SU-DHL-6 (cell line): ENCODE measurements around the gene RCN2.

Experiments used
- H2AFZ ChIP-seq: fragments of 200-600 bp; sonication (generic); 2 replicates; pipeline ENCODE4 v1.6.1; 2014; ENCODE audit warnings: low read depth, mild to moderate bottlenecking, moderate library complexity, mixed read lengths, antibody characterized with exemption, low read length; ENCODE audit not compliant: severe bottlenecking
- H3F3A ChIP-seq: fragments of 200-600 bp; shearing (Covaris generic); 2 replicates; pipeline ENCODE4 v1.6.0; 2016; ENCODE audit warnings: antibody characterized with exemption, mild to moderate bottlenecking; ENCODE audit not compliant: insufficient read depth
- H3K27ac ChIP-seq: fragments of 200-600 bp; sonication (generic); 2 replicates; pipeline ENCODE4 v1.5.1; 2016; ENCODE audit warnings: low read depth, mild to moderate bottlenecking, low read length, moderate library complexity, mixed read lengths
- H3K27me3 ChIP-seq: fragments of 200-600 bp; sonication (generic), shearing (Covaris generic); 2 replicates; pipeline ENCODE4 v1.6.0; 2014; ENCODE audit warnings: mild to moderate bottlenecking, low read length
- H3K36me3 ChIP-seq: fragments of 200-600 bp; sonication (generic); 2 replicates; pipeline ENCODE4 v1.6.1; 2014; ENCODE audit warnings: mild to moderate bottlenecking, low read length, mixed read lengths
- H3K4me2 ChIP-seq: fragments of 300-600, 200-600 bp; shearing (Covaris generic), sonication (generic); 2 replicates; pipeline ENCODE4 v1.6.0; 2014; ENCODE audit warnings: low read length, low read depth, mild to moderate bottlenecking; ENCODE audit not compliant: poor library complexity, severe bottlenecking
- H3K4me3 ChIP-seq: fragments of 200-600 bp; sonication (generic); 2 replicates; pipeline ENCODE4 v1.5.1; 2014; ENCODE audit warnings: antibody characterized with exemption, low read length, mild to moderate bottlenecking, mixed read lengths; ENCODE audit not compliant: insufficient read depth, poor library complexity, severe bottlenecking
- H3K79me2 ChIP-seq: fragments of 200-600 bp; sonication (generic); 2 replicates; pipeline ENCODE4 v1.6.1; 2014; ENCODE audit warnings: mild to moderate bottlenecking, low read length, moderate library complexity; ENCODE audit not compliant: insufficient read depth
- H3K9ac ChIP-seq: fragments of 200-600 bp; sonication (generic); 2 replicates; pipeline ENCODE4 v1.7.0; 2014; ENCODE audit warnings: mild to moderate bottlenecking, low read length
- H3K9me2 ChIP-seq: fragments of 200-600 bp; sonication (generic); replicated peaks from 2 replicates; pipeline ENCODE4 v1.6.1; 2014; ENCODE audit warnings: low read length; ENCODE audit not compliant: insufficient read depth
- H3K9me3 ChIP-seq: fragments of 200-600 bp; sonication (generic); 2 replicates; pipeline ENCODE4 v1.6.1; 2014; ENCODE audit warnings: low read length, mixed read lengths; ENCODE audit not compliant: insufficient read depth
- H4K20me1 ChIP-seq: fragments of 200-600 bp; sonication (generic); 2 replicates; pipeline ENCODE4 v1.6.1; 2014; ENCODE audit warnings: low read depth, mild to moderate bottlenecking, antibody characterized with exemption, low read length, moderate library complexity, mixed read lengths
- CTCF ChIP-seq: fragments of 200-600 bp; sonication (generic); IDR thresholded peaks from one replicate; pipeline ENCODE4 v1.5.1; 2017; ENCODE audit warnings: antibody characterized with exemption, mild to moderate bottlenecking, low read length, moderate library complexity; ENCODE audit not compliant: insufficient read depth, poor library complexity, severe bottlenecking
- EZH2phosphoT487 ChIP-seq: fragments of 200-600 bp; sonication (generic), shearing (Covaris generic); conservative IDR thresholded peaks from 2 replicates; pipeline ENCODE4 v1.6.1; 2018; ENCODE audit warnings: mild to moderate bottlenecking, antibody characterized with exemption, low read length, moderate library complexity, mixed read lengths

RCN2 gene

DNA sequence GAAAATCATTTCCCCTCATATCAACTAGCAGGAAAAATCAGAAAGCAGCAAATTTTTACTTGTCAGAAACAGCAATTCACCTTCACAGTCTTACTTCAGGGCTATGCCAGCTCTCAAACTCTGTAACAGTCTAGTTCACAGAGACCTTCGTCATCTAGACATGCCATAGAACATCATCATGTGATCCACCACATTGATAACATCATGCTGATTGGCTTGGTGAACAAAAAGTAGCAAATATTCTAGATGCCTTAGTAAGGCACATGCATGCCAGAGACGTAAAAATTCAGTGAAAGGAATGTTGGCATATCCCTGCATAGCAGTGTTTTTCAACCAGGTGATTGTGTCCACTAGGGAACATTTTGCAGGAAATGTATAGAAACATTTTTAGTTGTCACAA, 17.8 kb upstream of the RCN2 start:
- Histone ChIP-seq H3K4me2 (no peak overlapping the region), H3F3A (no peaks in the 10 kb centered on the region), H3K4me3 (no peak overlapping the region), H4K20me1 (no peaks in the 10 kb centered on the region), H3K9ac (no peak overlapping the region), H3K9me2 (no peaks in the 10 kb centered on the region), H3K9me3 (no peaks in the 10 kb centered on the region), H3K36me3 (no peaks in the 10 kb centered on the region), H3K27ac (no peak overlapping the region), H3K79me2 (no peaks in the 10 kb centered on the region), H3K27me3 (no peaks in the 10 kb centered on the region), H2AFZ (no peak overlapping the region)
- TF ChIP-seq CTCF = no peak
- TF ChIP-seq EZH2phosphoT487 = no peak

DNA sequence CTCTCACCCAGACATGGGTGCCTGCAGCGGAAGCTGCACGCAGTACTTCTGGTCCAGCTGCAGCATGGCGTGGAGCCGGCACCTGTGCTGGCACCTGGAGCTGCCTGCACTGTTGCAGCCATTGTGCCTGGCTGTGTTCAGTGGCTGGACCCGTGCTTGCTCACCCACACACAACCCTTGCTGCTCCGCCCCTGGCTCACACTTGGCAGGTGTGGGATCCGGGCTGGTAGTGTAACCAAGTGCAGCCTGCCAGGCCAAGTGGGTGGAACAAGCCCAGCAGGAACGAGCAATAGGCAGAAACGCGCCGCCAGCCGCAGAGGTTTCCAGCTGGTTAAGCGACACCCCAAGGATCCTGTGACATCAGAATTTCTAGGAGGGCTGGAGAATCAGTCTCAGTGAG, 15.2 kb upstream of the RCN2 start:
- H3K79me2 ChIP-seq = no peaks in the 10 kb centered on the region
- no peaks in the 10 kb centered on the region for H3K36me3 ChIP-seq
- H3K27ac ChIP-seq = no peak overlapping the region
- no peaks in the 10 kb centered on the region for H4K20me1 ChIP-seq
- H2AFZ ChIP-seq = no peak overlapping the region
- TF ChIP-seq CTCF (no peak), EZH2phosphoT487 (no peak)
- no peak overlapping the region for H3K9ac ChIP-seq
- H3K9me2 ChIP-seq = no peaks in the 10 kb centered on the region
- H3K4me2 ChIP-seq = no peak overlapping the region
- H3F3A ChIP-seq = no peaks in the 10 kb centered on the region
- no peak overlapping the region for H3K4me3 ChIP-seq
- H3K27me3 ChIP-seq = no peaks in the 10 kb centered on the region
- H3K9me3 ChIP-seq = no peaks in the 10 kb centered on the region

- H3F3A ChIP-seq = 0 out of 2 replicates have a peak, but pooled peaks cover 6% of the 10 kb centered on the region
- H3K27ac ChIP-seq = no peak overlapping the region
- H3K4me2 ChIP-seq = no peak overlapping the region
- no peaks in the 10 kb centered on the region for H3K27me3 ChIP-seq
- H3K4me3 ChIP-seq = no peak overlapping the region
- H4K20me1 ChIP-seq = no peaks in the 10 kb centered on the region
- H3K79me2 ChIP-seq = no peaks in the 10 kb centered on the region
- H3K9me3 ChIP-seq = no peaks in the 10 kb centered on the region
- H3K9me2 ChIP-seq = no peaks in the 10 kb centered on the region
- no peak overlapping the region for H2AFZ ChIP-seq
- TF ChIP-seq EZH2phosphoT487 (no peak), CTCF (no peak)
- H3K36me3 ChIP-seq = no peaks in the 10 kb centered on the region
- no peak overlapping the region for H3K9ac ChIP-seq
These were observed 3.3 kb upstream of the RCN2 start for GRCh38 chr15:76928201-76928600.
